OCI-LY1 (cell line): Measurements from ENCODE around the gene SLC22A4.

Experiments
- H2AFZ ChIP-seq: fragments of 200-600 bp; sonication (generic), shearing (Covaris generic); 2 replicates; pipeline ENCODE4 v1.6.0; 2014; ENCODE audit warnings: antibody characterized with exemption, mild to moderate bottlenecking, low read length
- H3F3A ChIP-seq: fragments of 200-600 bp; sonication (generic), shearing (Covaris generic); 2 replicates; pipeline ENCODE4 v1.6.0; 2014; ENCODE audit warnings: mild to moderate bottlenecking, antibody characterized with exemption, low read length, moderate library complexity; ENCODE audit not compliant: insufficient read depth
- H3K27ac ChIP-seq: fragments of 200-600 bp; sonication (generic); 2 replicates; pipeline ENCODE4 v1.5.1; 2014; ENCODE audit warnings: low read length, mixed run types, mild to moderate bottlenecking, low read depth; ENCODE audit not compliant: poor library complexity, severe bottlenecking
- H3K27me3 ChIP-seq: fragments of 200-600 bp; sonication (generic); 2 replicates; pipeline ENCODE4 v1.6.0; 2014; ENCODE audit warnings: antibody characterized with exemption, mild to moderate bottlenecking, low read length, moderate library complexity; ENCODE audit not compliant: insufficient read depth
- H3K36me3 ChIP-seq: fragments of 200-600 bp; sonication (generic); 2 replicates; pipeline ENCODE4 v1.6.1; 2014; ENCODE audit warnings: mild to moderate bottlenecking, antibody characterized with exemption, low read length, moderate library complexity, mixed read lengths; ENCODE audit not compliant: insufficient read depth
- H3K4me1 ChIP-seq: fragments of 200-600 bp; sonication (generic); 2 replicates; pipeline ENCODE4 v1.5.1; 2014; ENCODE audit warnings: mild to moderate bottlenecking, low read length, moderate library complexity; ENCODE audit not compliant: insufficient read depth, severe bottlenecking
- H3K4me2 ChIP-seq: fragments of 200-600 bp; sonication (generic), shearing (Covaris generic); 2 replicates; pipeline ENCODE4 v1.6.1; 2014; ENCODE audit warnings: low read length
- H3K4me3 ChIP-seq: fragments of 200-600 bp; sonication (generic); 2 replicates; pipeline ENCODE4 v1.5.1; 2014; ENCODE audit warnings: low read length, low read depth, mild to moderate bottlenecking, mixed read lengths; ENCODE audit not compliant: poor library complexity, severe bottlenecking
- H3K79me2 ChIP-seq: fragments of 200-600 bp; shearing (Covaris generic); 2 replicates; pipeline ENCODE4 v1.6.1; 2016; ENCODE audit warnings: mixed run types, low read length, mixed read lengths; ENCODE audit not compliant: insufficient read depth
- H3K9ac ChIP-seq: fragments of 200-600 bp; sonication (generic), shearing (Covaris generic); 2 replicates; pipeline ENCODE4 v1.6.1; 2014; ENCODE audit warnings: mild to moderate bottlenecking, low read length, mixed read lengths
- H3K9me2 ChIP-seq: fragments of 200-600 bp; sonication (generic), shearing (Covaris generic); 2 replicates; pipeline ENCODE4 v1.6.1; 2014; ENCODE audit warnings: low read depth, mild to moderate bottlenecking, low read length, mixed read lengths
- H3K9me3 ChIP-seq: fragments of 200-600 bp; shearing (Covaris generic); 2 replicates; pipeline ENCODE4 v1.6.1; 2014; ENCODE audit warnings: low read length, mixed read lengths
- H4K20me1 ChIP-seq: fragments of 200-600 bp; sonication (generic), shearing (Covaris generic); 2 replicates; pipeline ENCODE4 v1.6.0; 2016; ENCODE audit warnings: mild to moderate bottlenecking, low read length; ENCODE audit not compliant: insufficient read depth
- CTCF ChIP-seq: fragments of 200-600 bp; sonication (generic), shearing (Covaris generic); IDR thresholded peaks from 2 replicates; pipeline ENCODE4 v1.5.1; 2017; ENCODE audit warnings: mild to moderate bottlenecking, antibody characterized with exemption, low read length, moderate library complexity, mixed read lengths
- EZH2 ChIP-seq: fragments of 200-600 bp; sonication (generic), shearing (Covaris generic); IDR thresholded peaks from 2 replicates; pipeline ENCODE4 v1.8.0; 2017; ENCODE audit warnings: borderline replicate concordance, mixed run types, mild to moderate bottlenecking, antibody characterized with exemption, low read length, moderate library complexity, mixed read lengths

Gene SLC22A4

GRCh38 chr5:132384506-132385050, 90.4 kb downstream of the SLC22A4 start:
- H3F3A ChIP-seq: no peaks in the 10 kb centered on the region
- no peak overlapping the region for H3K4me3 ChIP-seq
- H3K9me3 ChIP-seq: no peaks in the 10 kb centered on the region
- H3K4me1 ChIP-seq: no peaks in the 10 kb centered on the region
- H3K79me2 ChIP-seq: no peaks in the 10 kb centered on the region
- no peak overlapping the region for H2AFZ ChIP-seq
- H3K27ac ChIP-seq: no peak overlapping the region
- no peaks in the 10 kb centered on the region for H3K27me3 ChIP-seq
- H3K4me2 ChIP-seq: no peak overlapping the region
- no peak for TF ChIP-seq CTCF
- TF ChIP-seq EZH2: no peak
- H3K36me3 ChIP-seq: no peaks in the 10 kb centered on the region
- no peaks in the 10 kb centered on the region for H3K9me2 ChIP-seq
- H3K9ac ChIP-seq: no peak overlapping the region
- no peaks in the 10 kb centered on the region for H4K20me1 ChIP-seq

- no peaks in the 10 kb centered on the region for H3K9me2 ChIP-seq
- no peaks in the 10 kb centered on the region for H3K36me3 ChIP-seq
- H3K27me3 ChIP-seq: no peaks in the 10 kb centered on the region
- no peak overlapping the region for H3K4me2 ChIP-seq
- H3K27ac ChIP-seq: no peak overlapping the region
- H2AFZ ChIP-seq: no peak overlapping the region
- H3K9me3 ChIP-seq: no peaks in the 10 kb centered on the region
- H3K9ac ChIP-seq: no peak overlapping the region
- no peak overlapping the region for H3K4me3 ChIP-seq
- H3K79me2 ChIP-seq: no peaks in the 10 kb centered on the region
- H4K20me1 ChIP-seq: no peaks in the 10 kb centered on the region
- H3F3A ChIP-seq: no peaks in the 10 kb centered on the region
- TF ChIP-seq CTCF: peak; percentile 81
- no peak for TF ChIP-seq EZH2
- H3K4me1 ChIP-seq: no peaks in the 10 kb centered on the region
These were observed 91.3 kb downstream of the SLC22A4 start for GRCh38 chr5:132385326-132386105.

GRCh38 chr5:132386644-132387286, 92.6 kb downstream of the SLC22A4 start:
- H3K4me1 ChIP-seq: no peaks in the 10 kb centered on the region
- H3K27ac ChIP-seq: no peak overlapping the region
- H4K20me1 ChIP-seq: no peaks in the 10 kb centered on the region
- H3K4me3 ChIP-seq: no peak overlapping the region
- no peaks in the 10 kb centered on the region for H3K79me2 ChIP-seq
- H2AFZ ChIP-seq: no peak overlapping the region
- H3K27me3 ChIP-seq: no peaks in the 10 kb centered on the region
- TF ChIP-seq CTCF (peak; percentile 95), EZH2 (no peak)
- H3K9me2 ChIP-seq: no peaks in the 10 kb centered on the region
- no peaks in the 10 kb centered on the region for H3F3A ChIP-seq
- H3K9me3 ChIP-seq: no peaks in the 10 kb centered on the region
- H3K9ac ChIP-seq: no peak overlapping the region
- no peak overlapping the region for H3K4me2 ChIP-seq
- H3K36me3 ChIP-seq: no peaks in the 10 kb centered on the region
